NCI-H1436 (cell line): Measurements from ENCODE around the gene EPS15.
"Not testable (repeated sequence)": the region's sequence is repeated elsewhere in the genome, so short reads cannot be mapped to it uniquely, and the experiment has no call there.

Experiments used
- DNase-seq: peaks from one replicate; lab custom pipeline; 2025; lab: John Stamatoyannopoulos, UW

EPS15 gene

GRCh38 chr1:51472359-51472758 lies 46.7 kb downstream of the EPS15 start:
- DNase-seq, result no peak

DNA sequence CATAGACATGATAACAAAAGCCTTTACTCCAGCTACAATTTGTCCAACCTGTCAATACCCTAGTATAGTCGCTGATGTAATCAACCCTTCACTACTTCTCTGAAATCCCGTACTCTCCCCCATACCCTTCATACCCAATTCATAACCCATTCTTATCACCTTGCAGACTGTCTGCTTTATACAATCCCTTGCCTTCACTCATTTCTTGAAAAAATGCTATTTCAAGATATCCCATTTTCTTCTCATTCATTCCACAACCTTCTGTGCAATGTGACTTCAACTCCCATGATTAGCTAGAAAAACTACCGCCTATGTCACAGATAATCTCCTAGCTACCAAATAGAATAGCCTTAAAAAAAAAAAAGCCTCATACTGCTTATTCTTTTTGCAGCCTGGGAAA lies 49.5 kb downstream of the EPS15 start:
- DNase-seq, result no peak

- no peak for DNase-seq
These were observed 54.2 kb downstream of the EPS15 start for GRCh38 chr1:51464828-51465227.

GRCh38 chr1:51463561-51463960 lies 55.5 kb downstream of the EPS15 start:
- DNase-seq, result no peak

DNA sequence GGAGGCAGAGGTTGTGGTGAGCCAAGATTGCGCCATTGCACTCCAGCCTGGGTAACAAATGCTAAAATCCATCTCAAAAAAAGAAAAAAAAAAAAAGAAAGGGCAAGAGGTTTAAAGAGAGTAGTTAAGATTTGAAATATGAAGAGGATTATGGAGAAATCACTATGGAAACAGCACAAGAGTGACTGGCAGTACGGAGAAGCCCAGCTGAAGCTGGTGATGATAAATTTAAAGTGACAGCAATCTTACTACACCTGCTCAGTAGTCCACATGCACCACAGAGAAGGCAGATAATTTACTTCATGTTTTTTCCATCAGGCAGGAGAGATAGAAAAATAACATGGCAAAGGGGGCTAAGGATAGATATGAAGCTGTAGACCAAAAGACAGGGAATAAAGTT lies 56.8 kb downstream of the EPS15 start:
- DNase-seq, result not testable (repeated sequence)

DNA sequence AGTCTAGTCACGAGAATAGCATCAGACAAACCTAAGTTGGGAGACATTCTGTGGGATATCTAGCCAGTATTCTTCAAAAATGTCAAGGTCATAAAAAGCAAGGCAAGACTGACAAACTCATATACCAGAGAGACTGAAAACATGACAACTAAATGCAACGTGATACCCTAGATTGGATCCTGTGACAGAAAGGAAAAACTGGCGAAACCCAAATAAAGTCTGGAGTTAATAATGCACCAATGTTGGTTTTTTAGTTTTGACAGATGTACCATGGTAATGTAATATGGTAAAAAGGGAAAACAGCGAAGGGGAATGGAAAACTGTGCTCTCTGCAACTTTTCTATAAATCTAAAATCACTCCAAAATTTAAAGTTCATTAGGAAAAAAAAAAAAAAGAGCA lies 64.5 kb downstream of the EPS15 start:
- no peak for DNase-seq

DNA sequence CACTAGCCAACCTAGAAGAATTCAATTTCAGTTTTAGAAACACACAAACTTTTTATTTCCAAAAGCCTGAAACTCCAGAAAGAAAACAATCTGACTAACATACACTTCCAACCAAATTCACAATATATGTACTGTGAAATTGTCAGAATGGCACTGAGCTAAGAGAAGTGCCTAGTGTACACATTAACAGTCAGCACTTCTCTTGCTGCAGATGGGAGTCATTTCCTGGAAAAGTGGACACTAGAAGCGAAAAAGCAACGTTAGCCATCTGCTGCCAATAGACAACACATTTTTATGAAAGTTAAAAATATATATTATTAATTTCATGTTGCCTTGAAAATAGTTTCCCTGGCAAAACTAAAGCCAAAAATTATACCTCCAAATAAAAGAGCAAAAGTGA lies 66.1 kb downstream of the EPS15 start:
- no peak for DNase-seq

- not testable (repeated sequence) for DNase-seq
These were observed 70.1 kb downstream of the EPS15 start for GRCh38 chr1:51448844-51449454.

- no peak for DNase-seq
These were observed 73.5 kb downstream of the EPS15 start for GRCh38 chr1:51445351-51446090.

DNA sequence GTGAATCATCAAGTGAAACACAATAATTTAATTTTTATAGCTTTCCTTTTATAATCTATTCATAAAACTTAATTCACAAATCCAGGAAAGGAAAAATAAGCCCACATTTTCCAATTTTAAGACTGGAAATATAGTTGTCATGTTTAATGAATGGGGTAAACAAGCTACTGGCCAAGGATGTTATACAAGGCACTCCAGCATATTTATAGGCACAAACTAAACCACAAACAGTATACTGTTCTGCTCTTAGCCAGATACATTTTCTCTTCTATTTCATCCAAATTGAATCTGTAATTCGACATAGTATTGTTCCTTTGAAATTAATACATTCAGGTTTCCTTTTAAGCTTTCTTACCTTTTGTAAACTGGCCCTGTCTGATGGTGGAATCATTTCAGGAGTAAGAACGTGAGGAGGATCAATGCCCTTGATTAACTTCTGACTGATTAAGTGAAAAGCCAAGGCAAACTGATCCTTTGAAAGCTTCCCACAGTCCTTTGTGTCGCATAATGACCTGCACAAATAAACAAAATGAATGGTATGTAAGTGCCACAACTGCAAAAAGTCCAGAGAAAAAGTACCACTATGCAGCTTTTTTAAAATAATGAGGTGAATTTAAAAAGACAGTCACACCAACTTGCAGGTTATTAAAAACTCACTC lies 74.4 kb downstream of the EPS15 start:
- no peak for DNase-seq

DNA sequence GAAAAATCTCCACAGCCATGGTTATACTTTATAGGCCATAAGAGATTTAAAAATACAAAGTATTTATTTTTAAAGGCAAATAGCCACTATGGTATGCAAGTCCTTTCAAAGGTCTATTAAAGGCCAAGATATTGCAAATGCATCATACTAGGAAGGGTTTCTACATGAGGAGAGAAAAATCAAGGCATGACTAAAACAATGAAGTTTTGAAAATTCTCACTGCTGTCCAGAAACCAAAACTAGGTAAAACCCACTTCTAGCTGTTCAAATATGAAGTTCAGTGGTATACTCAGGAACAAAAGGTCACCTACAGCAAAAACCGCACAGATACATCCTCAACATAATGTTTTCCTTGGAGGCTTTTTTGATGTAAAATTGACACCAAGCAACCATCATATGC lies 75.0 kb downstream of the EPS15 start:
- DNase-seq, result no peak

DNA sequence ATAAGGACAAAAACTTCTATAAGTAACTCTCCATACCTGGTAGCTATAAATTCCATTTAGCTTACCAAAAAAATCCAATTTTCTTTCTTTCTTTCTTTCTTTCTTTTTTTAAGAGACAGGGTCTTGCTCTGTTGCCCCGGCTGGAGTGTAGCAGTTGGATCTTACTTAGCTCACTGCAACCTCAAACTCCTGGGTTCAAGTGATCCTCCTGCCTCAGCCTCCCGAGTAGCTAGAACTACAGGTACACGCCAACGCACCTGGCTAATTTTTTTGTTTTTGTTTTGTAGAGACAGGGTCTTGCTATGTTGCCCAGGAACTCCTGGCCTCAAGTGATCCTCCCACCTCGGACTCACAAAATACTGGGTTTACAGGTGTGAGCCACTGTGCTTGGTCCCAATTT lies 75.5 kb downstream of the EPS15 start:
- no peak for DNase-seq

DNA sequence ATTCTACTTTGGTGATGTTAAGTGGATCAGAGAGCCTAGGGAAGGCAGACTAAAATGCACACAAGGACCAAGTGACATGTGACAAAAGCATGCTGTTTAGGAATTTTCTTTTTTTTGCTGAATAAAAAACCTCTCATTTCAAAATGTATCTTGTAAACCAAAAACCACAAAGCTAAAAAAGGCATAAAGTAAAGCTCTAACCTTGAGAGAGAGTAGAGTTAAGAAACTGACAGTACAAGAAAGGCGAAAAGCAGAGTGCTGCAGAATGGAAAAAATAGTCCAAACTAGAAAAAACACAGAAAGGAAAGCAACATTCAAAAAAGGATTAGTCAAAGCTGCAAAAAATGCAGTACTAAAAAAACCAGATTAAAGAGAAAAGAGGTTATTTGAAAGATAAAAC lies 76.5 kb downstream of the EPS15 start:
- no peak for DNase-seq

DNA sequence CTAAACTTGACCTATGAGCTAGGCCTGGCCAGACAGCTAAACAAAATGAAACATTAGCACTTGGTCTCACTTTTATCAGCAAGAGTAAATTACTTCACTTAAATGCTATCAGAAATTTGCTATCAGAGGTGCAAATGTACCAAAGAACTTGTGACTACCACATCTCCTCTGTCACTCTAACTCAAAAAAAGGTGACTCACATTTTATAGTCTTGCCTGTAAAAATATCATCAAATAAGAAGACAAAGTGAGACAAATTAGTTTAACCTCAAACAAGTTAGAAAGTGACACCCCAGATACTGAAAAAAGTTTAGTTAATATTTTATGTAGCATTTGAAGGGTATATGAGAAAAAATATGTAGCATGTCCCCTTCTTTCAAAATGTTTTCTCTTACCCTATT lies 76.9 kb downstream of the EPS15 start:
- no peak for DNase-seq

DNA sequence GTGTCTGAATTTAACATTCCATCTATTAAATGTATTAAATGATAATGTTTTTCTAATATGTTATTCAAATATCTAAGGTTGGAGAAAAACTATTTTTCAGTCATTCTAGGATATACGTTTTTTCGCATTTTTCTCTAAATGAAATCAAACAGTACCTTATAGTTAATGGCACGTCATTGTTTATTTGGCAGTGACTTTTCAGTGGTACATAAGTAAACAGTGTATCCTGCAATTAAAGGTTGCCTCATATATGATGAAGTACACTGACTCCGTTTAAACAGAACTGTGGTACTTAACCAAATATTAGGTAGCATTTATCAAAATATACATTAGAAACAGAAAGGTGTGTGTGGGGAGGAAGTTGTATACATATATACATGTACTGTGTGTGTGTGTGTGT lies 79.2 kb downstream of the EPS15 start:
- DNase-seq, result no peak

GRCh38 chr1:51439053-51439452 lies 80.0 kb downstream of the EPS15 start:
- no peak for DNase-seq

DNA sequence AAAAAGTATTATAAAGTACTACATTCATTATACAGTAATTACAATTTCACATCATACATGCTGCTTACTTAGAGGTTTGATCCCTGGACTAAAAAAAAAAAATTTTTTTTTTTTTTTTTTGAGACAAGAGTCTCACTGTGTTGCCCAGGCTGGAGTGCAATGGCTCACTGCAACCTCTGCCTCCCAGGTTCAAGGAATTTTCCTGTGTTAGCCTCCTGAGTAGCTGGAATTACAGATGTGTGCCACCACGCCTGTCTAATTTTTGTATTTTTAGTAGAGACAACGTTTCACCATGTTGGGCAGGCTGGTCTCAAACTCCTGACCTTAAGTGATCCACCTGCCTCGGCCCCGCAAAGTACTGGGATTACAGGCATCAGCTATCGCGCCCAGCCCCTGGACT lies 81.7 kb downstream of the EPS15 start:
- not testable (repeated sequence) for DNase-seq

DNA sequence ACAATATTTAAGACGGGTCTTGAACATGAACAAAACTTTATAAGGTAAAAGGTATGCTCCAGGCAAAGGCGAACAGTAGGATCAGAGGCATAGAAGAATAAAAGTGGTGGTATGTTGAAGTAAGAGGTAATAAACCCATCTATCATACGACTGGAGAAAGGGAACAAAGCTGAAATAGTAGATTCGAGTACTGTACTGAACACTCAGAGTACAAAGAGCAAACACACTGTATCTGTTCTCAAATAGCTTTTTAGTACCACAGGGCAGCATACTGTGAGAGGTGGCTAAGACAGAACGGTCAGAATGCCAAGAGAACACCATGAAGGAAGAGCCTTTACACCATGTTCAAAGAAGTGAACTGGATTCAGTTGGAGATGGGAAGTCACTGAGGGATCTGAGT lies 83.2 kb downstream of the EPS15 start:
- no peak for DNase-seq

GRCh38 chr1:51433972-51434510 lies 85.0 kb downstream of the EPS15 start:
- DNase-seq, result no peak

DNA sequence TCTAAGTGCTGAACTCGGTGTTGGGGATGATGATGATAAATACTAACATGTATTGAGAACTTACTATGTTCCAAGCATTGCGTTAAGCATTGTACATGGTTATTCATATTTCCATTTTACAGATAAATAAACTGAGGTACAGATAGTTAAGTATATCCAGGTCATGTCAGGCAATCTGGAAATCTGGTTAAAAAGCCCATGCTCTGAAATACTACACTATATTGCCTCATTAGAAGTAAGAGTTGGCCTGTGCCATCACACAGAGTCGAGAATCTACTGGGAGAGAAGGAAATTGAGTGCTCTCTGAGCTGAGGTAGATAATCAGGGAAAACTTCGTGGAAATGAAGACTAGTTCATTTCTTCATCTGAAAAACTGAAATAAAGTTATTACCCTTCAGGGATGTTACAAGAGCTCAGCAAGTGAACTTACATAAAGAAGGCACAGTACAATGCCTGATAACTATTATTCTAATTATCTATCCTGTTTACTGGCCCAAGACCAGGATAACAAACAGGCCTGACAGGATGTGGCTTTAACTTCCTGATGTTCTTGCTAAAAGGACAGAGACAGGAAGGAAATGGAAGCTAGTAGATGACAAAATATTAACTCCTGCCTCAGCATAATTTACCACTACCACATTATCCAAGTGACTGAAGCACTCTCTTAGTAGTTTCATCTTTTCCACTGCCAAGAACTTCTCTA lies 85.6 kb downstream of the EPS15 start:
- DNase-seq, result no peak

GRCh38 chr1:51432146-51432545 lies 86.9 kb downstream of the EPS15 start:
- no peak for DNase-seq

- DNase-seq, result no peak
These were observed 91.6 kb downstream of the EPS15 start for GRCh38 chr1:51427438-51427837.

DNA sequence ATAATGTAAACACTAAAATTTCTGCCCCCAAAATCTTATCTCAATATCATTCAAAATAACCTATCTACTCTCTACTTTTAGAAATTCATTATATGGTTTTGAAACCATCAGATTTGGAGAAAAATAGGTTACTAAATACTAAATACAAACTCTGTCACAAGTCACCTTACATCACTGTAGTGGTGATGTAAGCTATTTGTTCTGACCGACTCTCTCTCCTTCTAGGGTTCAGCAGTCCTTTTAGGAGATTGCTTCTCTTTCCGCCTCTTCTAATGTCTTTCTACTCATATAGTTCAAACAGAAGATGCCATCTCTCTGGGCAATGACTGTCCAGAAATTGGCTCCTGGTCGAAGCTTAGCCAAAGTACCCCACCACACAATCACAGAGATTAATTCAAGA lies 93.1 kb downstream of the EPS15 start:
- DNase-seq, result no peak
